NB4 (cell line): ENCODE data around the gene CARD9.

Experiments
- DNase-seq: peaks from one replicate; pipeline ENCODE4 v3.0.0; 2010; ENCODE audit warnings: low read depth
- H3K4me3 ChIP-seq: one replicate; pipeline ENCODE4 v1.5.1; 2011; ENCODE audit warnings: mild to moderate bottlenecking, low read depth, low read length, moderate library complexity
- MYC ChIP-seq: IDR thresholded peaks from 2 replicates; pipeline ENCODE4 v1.6.1; 2011; ENCODE audit warnings: low read depth, low read length
- POLR2A ChIP-seq: IDR thresholded peaks from 2 replicates; pipeline ENCODE4 v1.6.1; 2011; ENCODE audit warnings: mild to moderate bottlenecking; ENCODE audit not compliant: insufficient read length; ENCODE audit errors: extremely low read depth
- TF ChIP-seq, protein P1 (sequence below): IDR thresholded peaks from 2 replicates; pipeline ENCODE4 v1.6.1; 2011; ENCODE audit warnings: low read depth, low read length
- TF ChIP-seq, protein P2 (sequence below): IDR thresholded peaks from one replicate; pipeline ENCODE4 v1.5.1; 2012; ENCODE audit warnings: low read depth, low read length

Gene CARD9

DNA sequence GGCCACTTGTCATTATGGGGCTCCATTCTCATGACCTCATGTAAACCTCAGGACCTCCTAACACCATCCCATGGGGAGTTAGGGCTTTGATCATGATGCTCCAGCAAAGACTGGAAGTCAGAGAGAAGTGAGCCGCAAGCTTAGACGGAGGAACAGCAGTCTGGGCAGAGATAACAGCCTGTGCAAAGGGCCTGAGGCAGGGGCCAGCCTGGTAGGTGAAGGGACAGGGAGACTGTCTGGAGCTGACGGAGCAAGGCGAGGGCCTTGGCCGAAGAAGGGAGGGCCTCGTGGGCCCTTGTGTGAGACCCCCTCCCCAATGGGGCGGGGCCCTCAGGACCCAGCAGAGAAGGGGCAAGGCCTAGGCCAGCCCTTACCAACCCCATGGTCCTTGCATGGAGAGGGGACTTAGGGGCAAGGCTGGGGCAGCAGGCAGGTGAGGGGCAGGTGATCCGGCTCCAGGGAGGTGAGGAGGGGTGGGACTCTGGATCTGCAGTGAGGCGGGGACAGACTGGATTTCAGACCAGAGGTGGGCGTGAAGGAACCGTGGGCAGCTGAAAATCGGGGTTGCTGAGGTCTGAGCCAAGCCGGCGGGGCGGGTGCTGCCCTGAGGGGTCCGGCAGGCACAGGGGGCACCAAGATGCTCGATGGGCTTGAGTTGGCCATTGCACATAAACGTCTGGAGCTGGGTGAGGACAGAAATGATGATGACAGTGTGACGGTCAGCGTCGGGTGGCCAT lies 28.8 kb downstream of the CARD9 start:
- no peak overlapping the region for H3K4me3 ChIP-seq
- TF ChIP-seq MYC = no peak
- TF ChIP-seq, protein P1, sequence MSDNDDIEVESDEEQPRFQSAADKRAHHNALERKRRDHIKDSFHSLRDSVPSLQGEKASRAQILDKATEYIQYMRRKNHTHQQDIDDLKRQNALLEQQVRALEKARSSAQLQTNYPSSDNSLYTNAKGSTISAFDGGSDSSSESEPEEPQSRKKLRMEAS = no peak
- TF ChIP-seq POLR2A = no peak
- TF ChIP-seq, protein P2, sequence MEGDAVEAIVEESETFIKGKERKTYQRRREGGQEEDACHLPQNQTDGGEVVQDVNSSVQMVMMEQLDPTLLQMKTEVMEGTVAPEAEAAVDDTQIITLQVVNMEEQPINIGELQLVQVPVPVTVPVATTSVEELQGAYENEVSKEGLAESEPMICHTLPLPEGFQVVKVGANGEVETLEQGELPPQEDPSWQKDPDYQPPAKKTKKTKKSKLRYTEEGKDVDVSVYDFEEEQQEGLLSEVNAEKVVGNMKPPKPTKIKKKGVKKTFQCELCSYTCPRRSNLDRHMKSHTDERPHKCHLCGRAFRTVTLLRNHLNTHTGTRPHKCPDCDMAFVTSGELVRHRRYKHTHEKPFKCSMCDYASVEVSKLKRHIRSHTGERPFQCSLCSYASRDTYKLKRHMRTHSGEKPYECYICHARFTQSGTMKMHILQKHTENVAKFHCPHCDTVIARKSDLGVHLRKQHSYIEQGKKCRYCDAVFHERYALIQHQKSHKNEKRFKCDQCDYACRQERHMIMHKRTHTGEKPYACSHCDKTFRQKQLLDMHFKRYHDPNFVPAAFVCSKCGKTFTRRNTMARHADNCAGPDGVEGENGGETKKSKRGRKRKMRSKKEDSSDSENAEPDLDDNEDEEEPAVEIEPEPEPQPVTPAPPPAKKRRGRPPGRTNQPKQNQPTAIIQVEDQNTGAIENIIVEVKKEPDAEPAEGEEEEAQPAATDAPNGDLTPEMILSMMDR = no peak
- DNase-seq = no peak

DNA sequence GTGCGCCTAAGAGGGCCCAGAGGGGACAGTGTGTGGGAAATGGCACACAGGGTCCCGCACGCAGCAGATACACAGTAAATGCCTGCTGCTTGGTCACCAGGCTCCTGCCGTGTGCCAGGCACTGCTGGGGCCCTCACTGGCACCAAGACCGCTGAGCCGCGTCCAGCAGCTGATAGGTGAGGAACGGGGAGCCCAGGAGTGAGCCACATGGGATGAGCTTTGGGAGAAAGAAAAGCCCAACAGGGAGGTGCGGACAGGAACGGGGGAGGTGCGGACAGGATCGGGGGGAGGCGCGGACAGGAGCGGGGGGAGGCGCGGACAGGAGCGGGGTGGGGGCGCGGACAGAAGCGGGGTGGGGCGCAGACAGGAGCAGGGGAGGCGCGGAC lies 29.6 kb downstream of the CARD9 start:
- TF ChIP-seq, protein P1 = no peak
- no peak overlapping the region for H3K4me3 ChIP-seq
- DNase-seq = no peak

DNA sequence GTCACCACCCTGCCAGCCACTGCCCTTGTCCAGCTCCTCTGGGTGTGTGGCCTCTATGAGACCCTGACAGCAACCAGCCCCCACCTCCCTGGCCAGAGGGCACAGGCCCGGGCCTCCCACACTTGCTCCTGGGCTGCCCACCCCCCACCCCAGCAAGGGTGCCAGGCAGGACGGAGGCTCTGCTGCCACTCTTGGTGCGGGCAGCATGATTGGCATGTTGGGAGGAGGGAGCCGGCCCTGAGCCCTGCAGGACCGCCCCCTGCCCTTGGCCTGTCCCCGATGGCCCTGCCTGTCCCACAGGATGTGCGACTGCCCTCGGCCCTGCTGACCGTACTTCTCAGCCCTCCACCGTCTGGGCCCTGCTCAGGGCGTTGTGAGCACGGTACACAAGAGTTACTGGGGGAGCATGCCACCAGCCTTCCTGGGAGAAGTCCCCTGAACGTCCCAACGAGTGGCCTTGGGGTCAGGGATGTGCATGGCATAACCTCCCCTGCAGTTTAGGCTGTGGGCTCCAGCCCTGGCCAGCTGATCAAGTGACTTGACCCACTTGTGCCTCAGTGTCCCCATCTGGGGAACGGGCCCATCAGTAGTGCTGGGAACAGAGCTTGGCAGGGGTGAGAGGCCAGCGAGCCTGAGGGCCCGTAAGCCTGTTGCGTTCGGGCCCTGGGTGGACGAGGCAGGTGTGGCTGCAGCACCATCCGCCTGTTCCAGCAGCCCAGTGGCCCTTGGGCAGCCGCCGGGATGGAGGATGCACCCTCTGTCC lies 30.2 kb downstream of the CARD9 start:
- H3K4me3 ChIP-seq = no peak overlapping the region
- no peak for DNase-seq
- TF ChIP-seq, protein P2 = no peak
- TF ChIP-seq, protein P1 = no peak
- TF ChIP-seq MYC (no peak), POLR2A (no peak)

DNA sequence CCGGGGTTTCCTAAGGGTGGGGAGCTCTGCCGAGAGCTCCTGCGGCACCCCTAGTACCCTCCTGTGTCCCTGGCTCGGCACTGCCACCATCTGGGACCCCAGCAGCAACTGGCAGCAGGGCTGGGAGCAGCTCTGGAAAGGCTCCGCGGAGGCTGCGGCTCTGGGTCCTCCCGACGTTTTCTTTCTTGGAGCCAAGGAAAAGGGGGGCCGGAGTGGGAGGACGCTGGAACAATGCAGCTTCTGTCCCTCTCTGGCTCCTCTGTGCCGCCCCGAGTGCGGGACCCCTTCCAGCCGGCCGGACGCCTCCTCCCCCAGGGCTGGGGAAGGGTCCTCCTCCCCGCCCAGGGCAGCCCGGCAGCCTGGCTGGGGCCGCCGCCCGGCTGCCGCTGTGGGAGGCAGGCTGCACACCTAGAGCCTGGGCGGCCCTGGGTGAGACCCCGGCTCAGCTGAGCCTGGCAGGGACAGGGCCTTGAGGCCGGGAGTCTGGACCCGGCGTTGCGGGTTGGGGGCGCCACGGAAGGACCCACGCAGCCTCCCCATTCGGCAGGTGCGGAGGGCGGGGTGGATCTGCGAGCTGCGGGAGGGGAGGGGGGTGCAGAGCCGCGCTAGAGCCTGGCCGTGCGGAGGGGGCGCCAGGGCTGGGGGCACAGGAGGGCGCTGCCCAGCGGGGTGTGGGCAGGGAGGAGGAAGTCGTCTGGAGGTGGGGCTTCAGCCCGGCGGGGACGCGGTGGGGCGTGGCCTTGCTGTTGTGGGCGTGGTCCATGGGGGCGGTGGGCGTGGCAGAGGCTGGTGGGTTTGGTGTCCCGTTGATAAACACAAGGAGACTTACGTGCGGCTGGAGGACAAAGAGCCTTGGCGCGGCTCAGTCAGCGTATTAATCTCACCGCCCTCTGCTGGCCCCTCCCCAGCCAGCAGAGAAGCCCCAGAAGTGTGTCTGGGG lies 31.0 kb downstream of the CARD9 start:
- DNase-seq = peak; percentile 88
- no peak overlapping the region for H3K4me3 ChIP-seq
- TF ChIP-seq MYC (0 out of 2 replicates have a peak, but pooled peaks have one; percentile 23), POLR2A (peak; percentile 31)
- TF ChIP-seq, protein P1 = peak; percentile 46; the same call in 1 of the 2 replicates
- TF ChIP-seq, protein P2 = no peak

DNA sequence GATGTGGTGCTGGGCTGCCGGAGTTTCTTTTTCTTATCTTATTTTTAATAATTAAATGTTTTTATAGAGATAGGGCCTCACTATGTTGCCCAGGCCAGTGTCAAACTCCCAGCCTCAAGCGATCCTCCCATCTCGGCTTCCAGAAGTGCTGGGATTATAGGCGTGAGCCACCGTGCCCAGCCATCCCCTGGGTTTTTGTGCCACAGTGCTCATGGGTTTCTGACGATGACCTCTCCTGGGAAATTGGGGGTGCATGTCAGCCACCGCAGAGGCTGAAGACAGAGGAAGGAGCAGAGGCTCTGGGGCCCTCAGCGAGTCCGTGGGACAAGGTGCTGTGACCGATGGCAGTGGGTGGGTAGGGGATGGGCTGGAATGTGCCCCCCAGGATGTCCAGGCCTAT lies 31.7 kb downstream of the CARD9 start:
- TF ChIP-seq, protein P2 = no peak
- no peak for TF ChIP-seq MYC
- TF ChIP-seq, protein P1 = no peak
- TF ChIP-seq POLR2A = no peak
- H3K4me3 ChIP-seq = no peak overlapping the region

More for the DNA sequence above, 31.7 kb downstream of the CARD9 start:
- DNase-seq = no peak
